ENCODE results near the gene LRIT2. TPM values are rescaled to one million over a fixed set of nuclear protein-coding genes. Genes with fewer than 3 reads are reported as not detected.

Gene LRIT2
- polyA plus RNA-seq, 4 donors = not detected

- no peak for DNase-seq (ENCODE audit: low read depth in 4 of 4, low spot score in 3 of 4)
Measured at GRCh38 chr10:84208023-84208422, 17.3 kb downstream of the LRIT2 start.

- DNase-seq (ENCODE audit: low read depth in 4 of 4, low spot score in 3 of 4) = no peak
Measured at GRCh38 chr10:84205853-84206525, 19.4 kb downstream of the LRIT2 start.

GRCh38 chr10:84205049-84205852, 20.1 kb downstream of the LRIT2 start:
- DNase-seq (ENCODE audit: low read depth in 4 of 4, low spot score in 3 of 4) = no peak

GRCh38 chr10:84204610-84205009, 20.7 kb downstream of the LRIT2 start:
- no peak for DNase-seq (ENCODE audit: low read depth in 4 of 4, low spot score in 3 of 4)

- no peak for DNase-seq (ENCODE audit: low read depth in 4 of 4, low spot score in 3 of 4)
Measured at GRCh38 chr10:84204122-84204521, 21.2 kb downstream of the LRIT2 start.

GRCh38 chr10:84202349-84202748, 23.0 kb downstream of the LRIT2 start:
- no peak for DNase-seq (ENCODE audit: low read depth in 4 of 4, low spot score in 3 of 4)

- no peak for DNase-seq (ENCODE audit: low read depth in 4 of 4, low spot score in 3 of 4)
Measured at GRCh38 chr10:84201682-84202081, 23.7 kb downstream of the LRIT2 start.

GRCh38 chr10:84201244-84201606, 24.1 kb downstream of the LRIT2 start:
- no peak for DNase-seq (ENCODE audit: low read depth in 4 of 4, low spot score in 3 of 4)

- DNase-seq (ENCODE audit: low read depth in 4 of 4, low spot score in 3 of 4) = no peak
Measured at GRCh38 chr10:84200537-84201243, 24.7 kb downstream of the LRIT2 start.

- DNase-seq (ENCODE audit: low read depth in 4 of 4, low spot score in 3 of 4) = no peak
Measured at GRCh38 chr10:84198206-84198915, 27.0 kb downstream of the LRIT2 start.

- no peak for DNase-seq (ENCODE audit: low read depth in 4 of 4, low spot score in 3 of 4)
Measured at GRCh38 chr10:84197643-84198042, 27.7 kb downstream of the LRIT2 start.

- DNase-seq (ENCODE audit: low read depth in 4 of 4, low spot score in 3 of 4) = no peak
Measured at GRCh38 chr10:84196941-84197340, 28.4 kb downstream of the LRIT2 start.

GRCh38 chr10:84196083-84196482, 29.3 kb downstream of the LRIT2 start:
- no peak for DNase-seq (ENCODE audit: low read depth in 4 of 4, low spot score in 3 of 4)

- DNase-seq (ENCODE audit: low read depth in 4 of 4, low spot score in 3 of 4) = no peak
Measured at GRCh38 chr10:84195044-84195830, 30.1 kb downstream of the LRIT2 start.

GRCh38 chr10:84194424-84195043, 30.8 kb downstream of the LRIT2 start, which contains the start of gene CDHR1:
TSS of gene CDHR1 (plus strand) at chr10:84194537. CDS start at chr10:84194761, 224 bp downstream.
- DNase-seq (ENCODE audit: low read depth in 4 of 4, low spot score in 3 of 4) = no peak

GRCh38 chr10:84193846-84194423, 31.4 kb downstream of the LRIT2 start:
- DNase-seq (ENCODE audit: low read depth in 4 of 4, low spot score in 3 of 4) = no peak

GRCh38 chr10:84193327-84193726, 32.0 kb downstream of the LRIT2 start:
- DNase-seq (ENCODE audit: low read depth in 4 of 4, low spot score in 3 of 4) = no peak

- DNase-seq (ENCODE audit: low read depth in 4 of 4, low spot score in 3 of 4) = no peak
Measured at GRCh38 chr10:84191106-84191505, 34.2 kb downstream of the LRIT2 start.

- no peak for DNase-seq (ENCODE audit: low read depth in 4 of 4, low spot score in 3 of 4)
Measured at GRCh38 chr10:84190621-84191020, 34.7 kb downstream of the LRIT2 start.
